Epithelial cell of esophagus (primary cell): ENCODE results near the gene PLEKHA7.
"Not testable (repeated sequence)": the region's sequence is repeated elsewhere in the genome, so short reads cannot be mapped to it uniquely, and the experiment has no call there.

ENCODE experiments used
- DNase-seq: peaks from one replicate; pipeline ENCODE4 v3.0.0; 2010; ENCODE audit warnings: low read depth
- H3K4me3 ChIP-seq: 2 replicates; pipeline ENCODE4 v1.5.1; 2011; ENCODE audit warnings: mild to moderate bottlenecking, low read length, control low read depth
- CTCF ChIP-seq: IDR thresholded peaks from 2 replicates; pipeline ENCODE4 v1.5.1; 2011; ENCODE audit warnings: low read depth, mild to moderate bottlenecking, low read length, control low read depth, inconsistent platforms; ENCODE audit not compliant: insufficient read depth; ENCODE audit errors: missing control alignments

Gene PLEKHA7

GRCh38 chr11:17014321-17014832, at the start of gene PLEKHA7:
Gene PLEKHA7 (minus strand): TSS chr11:17014414. CDS start chr11:17014401, 13 bp downstream.
- DNase-seq = no peak
- no peak for TF ChIP-seq CTCF

GRCh38 chr11:17063171-17064002, 49.2 kb upstream of the PLEKHA7 start:
- peak; percentile 82 for TF ChIP-seq CTCF
- peak; percentile 62 for DNase-seq

More at GRCh38 chr11:17014321-17014832, at the start of gene PLEKHA7:
- H3K4me3 ChIP-seq = peak within 1 kb of the TSS; percentile 42

GRCh38 chr11:17051146-17051545, 36.9 kb upstream of the PLEKHA7 start:
- not testable (repeated sequence) for DNase-seq, H3K4me3 ChIP-seq

More at GRCh38 chr11:17063171-17064002, 49.2 kb upstream of the PLEKHA7 start:
- no peak overlapping the region for H3K4me3 ChIP-seq

- DNase-seq, H3K4me3 ChIP-seq: not testable (repeated sequence)
These were observed 34.3 kb upstream of the PLEKHA7 start for GRCh38 chr11:17048491-17048890.

- no peak for TF ChIP-seq CTCF
- no peak for DNase-seq
- H3K4me3 ChIP-seq = no peak overlapping the region
These were observed 32.5 kb upstream of the PLEKHA7 start for GRCh38 chr11:17046690-17047089.

- H3K4me3 ChIP-seq = no peak overlapping the region
- peak; percentile 10 for DNase-seq
- peak; percentile 12 for TF ChIP-seq CTCF
These were observed 22.7 kb upstream of the PLEKHA7 start for GRCh38 chr11:17036666-17037658.

- not testable (repeated sequence) for H3K4me3 ChIP-seq, DNase-seq
These were observed 19.8 kb upstream of the PLEKHA7 start for GRCh38 chr11:17034027-17034426.

GRCh38 chr11:17026487-17027082, 12.4 kb upstream of the PLEKHA7 start:
- no peak overlapping the region for H3K4me3 ChIP-seq
- no peak for TF ChIP-seq CTCF
- no peak for DNase-seq
